Activated CD8-positive, alpha-beta memory T cell treated with anti-CD3 and anti-CD28 coated beads, Interleukin-2, amount 50 U/mL, for 1 hour (primary cell): ENCODE measurements around the gene ARHGAP4.

Experiments used
- DNase-seq: peaks from one replicate; pipeline ENCODE4 v3.0.0-alpha.2; 2020; ENCODE audit errors: extremely low read depth

Gene ARHGAP4

GRCh38 chrX:153925739-153926551 lies at the start of gene ARHGAP4:
TSS of gene ARHGAP4 (minus strand) at chrX:153926264. CDS start at chrX:153926202, 62 bp downstream.
- DNase-seq: no peak

GRCh38 chrX:153974726-153975286 lies 48.7 kb upstream of the ARHGAP4 start:
- DNase-seq: no peak

DNA sequence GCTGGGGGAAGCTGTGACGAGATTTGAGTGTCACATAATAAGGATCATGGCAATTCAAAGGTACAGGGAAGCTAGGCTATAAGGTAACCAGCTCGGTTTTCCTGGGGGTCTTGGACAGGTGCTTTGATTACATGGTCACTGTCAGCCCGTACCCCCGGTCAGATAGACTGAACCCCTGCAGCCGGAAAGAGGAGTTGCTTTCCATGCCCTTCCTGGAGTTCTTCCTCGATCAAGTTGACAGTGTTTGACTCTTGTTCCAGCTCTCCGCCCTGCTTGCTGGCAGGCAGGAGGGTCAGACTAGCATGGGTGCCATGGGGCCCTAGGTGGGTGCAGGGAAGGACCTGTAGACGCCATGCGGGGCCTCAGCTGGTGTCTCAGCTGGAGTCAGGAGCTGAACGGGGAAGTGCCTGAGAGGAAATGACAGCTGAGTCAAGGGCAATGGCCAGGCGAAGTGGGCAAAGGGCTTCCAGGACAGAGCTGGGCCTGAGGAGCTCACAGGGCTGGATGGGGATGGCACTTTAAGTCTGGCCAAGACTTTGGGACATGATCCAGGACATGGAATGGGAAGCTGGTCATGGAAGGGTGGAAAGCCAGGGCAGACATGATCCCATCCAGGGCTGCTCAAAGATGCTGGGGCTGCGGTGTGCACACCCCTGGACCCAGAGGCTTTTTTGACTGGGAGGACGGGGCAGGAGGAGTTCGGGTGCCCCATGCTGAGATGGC lies 48.1 kb upstream of the ARHGAP4 start:
- no peak for DNase-seq

GRCh38 chrX:153973127-153974002 lies 47.3 kb upstream of the ARHGAP4 start:
- no peak for DNase-seq

GRCh38 chrX:153972368-153973126 lies 46.5 kb upstream of the ARHGAP4 start, which contains the start of gene TMEM187:
TSS of gene TMEM187 (plus strand) at chrX:153972754. CDS start at chrX:153982063, 9,309 bp downstream.
- peak; percentile 65 for DNase-seq

DNA sequence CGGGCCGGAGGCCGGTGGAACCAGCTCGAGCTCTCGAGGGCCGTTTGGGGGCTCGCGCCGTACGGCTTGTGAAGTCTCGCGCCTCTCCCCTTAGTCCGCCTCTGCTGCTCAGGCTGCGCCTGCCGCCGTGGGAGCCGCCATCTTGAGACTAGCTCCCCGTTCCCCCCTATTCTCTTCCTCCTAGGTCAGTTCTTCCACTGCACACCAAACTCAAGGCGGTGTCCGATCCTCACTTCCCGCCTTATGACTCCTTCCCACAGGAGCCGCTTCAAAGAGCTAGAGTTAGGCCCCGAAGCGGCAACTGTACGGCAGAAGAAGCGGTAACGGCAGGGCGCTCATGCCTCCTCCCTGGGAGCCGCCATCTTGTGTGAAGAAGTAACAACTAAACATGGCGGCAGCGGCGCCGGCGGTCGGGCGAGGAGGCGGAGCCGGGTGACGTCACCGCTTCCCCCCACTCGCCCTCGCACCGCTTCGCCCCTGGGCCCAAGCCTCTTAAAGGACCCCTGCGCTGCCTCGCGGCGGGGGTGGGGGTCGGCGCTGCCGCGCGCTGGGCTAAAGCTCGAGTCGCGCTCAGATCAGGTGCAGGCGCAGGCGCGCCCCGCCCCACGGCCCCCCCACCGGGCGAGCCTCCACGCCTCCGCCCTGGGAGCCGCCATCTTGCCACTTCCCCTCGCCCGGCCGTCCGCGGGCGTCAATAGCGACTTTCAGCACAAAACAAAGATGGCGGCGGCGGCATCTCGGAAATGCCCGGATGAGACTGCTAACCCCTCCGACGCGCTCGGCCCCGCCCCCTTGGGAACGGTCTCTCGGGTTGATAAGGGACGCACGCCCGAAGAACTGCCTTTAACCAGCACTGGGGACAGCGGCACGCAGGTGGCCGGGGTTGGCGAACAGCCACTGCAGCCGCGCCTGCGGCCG lies 45.6 kb upstream of the ARHGAP4 start, which contains the start of gene HCFC1:
Gene HCFC1 (minus strand): TSS at position 369 of the 918 bp plus-strand sequence. CDS start 978 bp downstream, outside the sequence.
- DNase-seq: peak; percentile 95

GRCh38 chrX:153971124-153971449 lies 45.0 kb upstream of the ARHGAP4 start:
- peak; percentile 78 for DNase-seq

- DNase-seq: peak; percentile 33
Observed at GRCh38 chrX:153970357-153971123, 44.5 kb upstream of the ARHGAP4 start.

DNA sequence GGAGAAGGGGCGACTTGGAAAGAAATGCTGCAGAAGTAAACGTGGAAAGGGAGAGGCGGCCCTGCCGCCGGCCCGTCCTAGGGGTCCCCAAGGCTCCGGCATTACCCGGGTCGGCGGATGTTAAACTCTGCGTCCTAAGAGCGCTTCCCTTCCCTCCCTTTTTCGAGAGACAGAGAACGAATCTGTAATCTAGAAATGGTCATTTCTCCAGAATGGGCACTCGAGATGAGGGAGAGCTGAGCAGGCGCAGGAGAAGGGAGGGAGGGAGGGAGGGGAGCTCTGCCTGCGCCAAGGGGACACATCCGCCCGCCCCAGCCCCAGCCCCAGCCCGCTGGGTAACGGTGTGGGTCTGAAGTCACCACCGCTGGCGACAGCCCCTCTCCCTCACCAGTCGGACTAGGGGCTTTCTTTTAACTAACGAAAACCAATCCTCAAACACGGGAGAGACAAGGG lies 43.9 kb upstream of the ARHGAP4 start:
- no peak for DNase-seq

- DNase-seq: no peak
Observed at GRCh38 chrX:153969125-153969903, 43.2 kb upstream of the ARHGAP4 start.

- no peak for DNase-seq
Observed at GRCh38 chrX:153968754-153969124, 42.7 kb upstream of the ARHGAP4 start.

DNA sequence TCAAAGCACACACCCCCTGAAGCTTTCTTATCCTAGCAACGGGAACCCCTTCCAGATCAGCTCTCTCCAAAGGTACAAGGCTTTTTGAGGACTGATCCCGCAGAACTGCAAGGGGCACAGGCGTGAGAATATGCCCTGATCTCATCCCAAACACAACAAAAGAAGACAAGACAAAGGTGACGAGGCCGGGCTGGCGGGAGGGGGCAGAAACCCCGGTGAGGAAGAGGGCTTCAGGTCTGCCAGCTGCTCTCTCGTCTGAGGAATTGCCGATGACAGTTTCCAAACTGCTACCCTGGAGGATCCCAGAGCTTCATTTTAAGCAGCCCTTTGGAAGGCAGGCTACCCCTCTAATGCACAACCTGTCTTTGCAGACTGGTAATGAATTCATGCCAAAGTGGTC lies 42.2 kb upstream of the ARHGAP4 start:
- DNase-seq: no peak

- DNase-seq: no peak
Observed at GRCh38 chrX:153967536-153968224, 41.6 kb upstream of the ARHGAP4 start.

GRCh38 chrX:153966841-153967535 lies 40.9 kb upstream of the ARHGAP4 start:
- DNase-seq: no peak

- no peak for DNase-seq
Observed at GRCh38 chrX:153966283-153966688, 40.2 kb upstream of the ARHGAP4 start.

- no peak for DNase-seq
Observed at GRCh38 chrX:153965406-153965805, 39.3 kb upstream of the ARHGAP4 start.

- no peak for DNase-seq
Observed at GRCh38 chrX:153964105-153964504, 38.0 kb upstream of the ARHGAP4 start.
